Left lobe of liver (tissue), 2 donors: ENCODE results near the gene ELOA2. TPM values are rescaled to one million over a fixed set of nuclear protein-coding genes. Genes with fewer than 3 reads are reported as not detected.
"Not testable (repeated sequence)": the region's sequence is repeated elsewhere in the genome, so short reads cannot be mapped to it uniquely, and the experiment has no call there.

Source experiments
- ATAC-seq: fragments of 200-7000 bp; cut with Tn5 transposase; one replicate; pipeline ENCODE4 v1.9.1; 2020; ENCODE audit warnings: mild to moderate bottlenecking, moderate library complexity
- DNase-seq: peaks from one replicate; pipeline ENCODE4 v3.0.0-alpha.2; 2020; ENCODE audit warnings: low spot score
- total RNA-seq: library from RNA; stranded (reverse); gene quantifications from one replicate; pipeline ENCODE4 v1.2.1, GENCODE V29; 2021
- donor health status: DM: no; HTN: no; CAD: no; lungs with moderate emphysema.
- donor health status: DM: no; HTN: yes; CAD: no.

The ELOA2 gene, protein sequence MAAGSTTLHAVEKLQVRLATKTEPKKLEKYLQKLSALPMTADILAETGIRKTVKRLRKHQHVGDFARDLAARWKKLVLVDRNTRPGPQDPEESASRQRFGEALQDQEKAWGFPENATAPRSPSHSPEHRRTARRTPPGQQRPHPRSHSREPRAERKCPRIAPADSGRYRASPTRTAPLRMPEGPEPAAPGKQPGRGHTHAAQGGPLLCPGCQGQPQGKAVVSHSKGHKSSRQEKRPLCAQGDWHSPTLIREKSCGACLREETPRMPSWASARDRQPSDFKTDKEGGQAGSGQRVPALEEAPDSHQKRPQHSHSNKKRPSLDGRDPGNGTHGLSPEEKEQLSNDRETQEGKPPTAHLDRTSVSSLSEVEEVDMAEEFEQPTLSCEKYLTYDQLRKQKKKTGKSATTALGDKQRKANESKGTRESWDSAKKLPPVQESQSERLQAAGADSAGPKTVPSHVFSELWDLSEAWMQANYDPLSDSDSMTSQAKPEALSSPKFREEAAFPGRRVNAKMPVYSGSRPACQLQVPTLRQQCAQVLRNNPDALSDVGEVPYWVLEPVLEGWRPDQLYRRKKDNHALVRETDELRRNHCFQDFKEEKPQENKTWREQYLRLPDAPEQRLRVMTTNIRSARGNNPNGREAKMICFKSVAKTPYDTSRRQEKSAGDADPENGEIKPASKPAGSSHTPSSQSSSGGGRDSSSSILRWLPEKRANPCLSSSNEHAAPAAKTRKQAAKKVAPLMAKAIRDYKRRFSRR
- total RNA-seq: not detected

DNA sequence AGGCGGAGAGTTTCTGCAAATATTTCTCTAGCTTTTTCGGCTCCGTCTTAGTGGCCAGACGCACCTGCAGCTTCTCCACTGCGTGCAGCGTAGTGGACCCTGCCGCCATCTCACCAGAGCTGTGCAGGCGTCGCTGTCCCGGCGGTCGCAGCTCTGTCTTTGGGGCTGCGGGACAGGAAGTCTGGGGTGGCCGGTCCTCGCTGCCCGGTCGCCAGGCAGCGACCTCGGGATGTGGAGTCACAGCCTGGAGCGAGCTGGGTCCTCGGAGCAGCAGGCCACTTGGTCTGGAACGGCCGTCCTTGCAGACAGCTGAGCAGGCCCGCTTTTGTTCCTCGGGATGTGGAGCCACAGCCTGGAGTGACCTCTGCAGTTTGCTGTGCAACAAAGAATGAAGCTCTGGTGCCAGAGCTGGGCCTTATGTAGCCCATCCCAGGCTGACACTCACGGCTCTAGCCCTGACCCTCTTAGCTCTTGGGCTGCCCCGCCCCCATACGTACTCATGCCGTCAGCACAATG, at the start of gene ELOA2:
Gene ELOA2, minus strand, starts transcription at position 466 of the 516 bp plus-strand sequence. Its CDS starts 357 bp downstream, at position 109.
- DNase-seq: no peak
- ATAC-seq: no peak

DNA sequence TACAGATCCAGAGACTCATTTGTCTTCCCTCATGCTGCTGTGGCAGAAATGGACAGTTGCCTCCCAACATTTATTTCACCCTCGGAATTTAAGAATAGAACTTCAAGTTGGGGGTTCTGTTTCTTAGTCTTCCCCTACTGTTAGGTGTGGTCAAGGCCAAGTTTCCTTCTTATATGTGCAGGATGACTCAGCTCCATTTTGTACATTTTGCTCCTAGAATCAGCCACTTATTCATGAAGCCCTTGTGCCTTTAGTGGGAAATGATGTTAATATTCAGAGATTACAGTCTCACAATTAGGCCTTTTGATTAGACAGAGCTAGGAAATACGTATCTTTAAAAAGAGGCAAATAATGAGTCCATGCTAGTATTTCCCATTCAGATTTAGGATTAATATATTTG, 46.2 kb upstream of the ELOA2 start:
- ATAC-seq (no peak), DNase-seq (no peak)

DNA sequence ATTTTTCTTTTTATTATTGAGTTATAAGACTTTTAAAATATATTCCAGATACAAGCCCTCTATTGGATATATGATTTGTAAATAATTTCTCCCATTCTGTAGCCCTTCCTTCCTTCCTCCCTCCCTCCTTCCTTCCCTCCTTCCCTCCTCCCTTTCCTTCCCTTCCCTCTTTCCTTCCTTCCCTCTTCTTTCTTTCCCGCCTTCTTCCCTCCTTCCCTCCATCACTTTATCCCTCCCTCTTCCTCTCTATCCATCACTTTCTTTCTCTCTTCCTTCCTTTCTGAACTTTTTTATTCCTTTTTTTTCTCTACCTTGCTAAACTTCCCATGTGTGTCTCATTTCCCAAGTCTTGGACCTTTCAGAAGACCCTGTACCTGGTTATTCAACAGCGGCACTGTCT, 45.5 kb upstream of the ELOA2 start:
- no peak for ATAC-seq
- no peak for DNase-seq

DNA sequence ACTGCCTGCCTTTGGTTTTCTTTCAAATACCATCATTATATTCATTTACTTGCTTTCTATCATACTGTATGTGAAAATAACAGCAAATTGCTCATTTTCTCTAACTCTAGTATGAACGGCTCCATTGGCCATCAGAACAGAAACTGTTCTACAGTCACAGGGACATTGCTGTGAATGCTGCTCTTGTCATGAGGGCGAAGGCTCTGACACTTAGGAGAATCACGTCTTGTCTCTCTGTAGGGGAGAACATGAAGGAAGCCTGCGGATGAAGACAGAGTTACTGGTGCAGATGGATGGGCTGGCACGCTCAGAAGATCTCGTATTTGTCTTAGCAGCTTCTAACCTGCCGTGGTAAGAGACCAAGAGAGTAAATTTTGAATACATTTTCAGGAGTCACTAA, 41.7 kb upstream of the ELOA2 start:
- ATAC-seq (no peak), DNase-seq (no peak)

DNA sequence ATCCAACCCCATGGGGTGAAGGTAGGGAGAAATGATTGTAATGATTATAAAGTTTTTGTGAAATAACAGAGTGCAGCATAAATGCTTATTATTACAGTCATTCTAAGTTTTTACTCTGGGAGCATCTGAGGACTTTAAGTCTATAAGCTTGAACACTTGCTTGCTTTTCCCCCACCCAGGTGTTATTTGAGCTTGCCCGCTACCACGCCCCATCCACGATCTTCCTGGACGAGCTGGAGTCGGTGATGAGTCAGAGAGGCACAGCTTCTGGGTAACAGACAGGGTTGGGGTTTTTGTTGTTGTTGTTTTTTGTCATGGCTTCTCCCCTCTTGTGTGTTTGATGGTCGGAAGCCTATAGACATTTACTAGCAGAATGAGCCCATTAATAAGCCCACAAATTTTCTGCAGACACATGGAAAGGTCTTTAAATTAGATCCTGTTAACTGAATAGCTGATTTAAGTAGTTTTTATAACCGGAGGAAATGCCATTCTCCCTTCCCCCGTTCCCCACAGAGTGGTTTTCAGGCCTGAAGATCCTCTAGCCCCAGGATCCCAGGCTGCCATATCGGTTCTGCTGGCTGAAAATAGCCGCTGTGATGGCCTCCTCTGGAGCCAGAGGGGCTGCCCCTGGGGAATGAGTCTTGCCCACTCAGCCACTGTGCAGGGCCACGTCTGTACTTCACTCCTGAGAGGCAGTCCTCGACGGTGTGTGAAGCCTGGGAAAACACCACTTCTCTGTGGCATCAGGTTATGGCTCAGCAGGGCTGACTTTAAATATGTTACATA, 39.9 kb upstream of the ELOA2 start:
- ATAC-seq: no peak
- no peak for DNase-seq

DNA sequence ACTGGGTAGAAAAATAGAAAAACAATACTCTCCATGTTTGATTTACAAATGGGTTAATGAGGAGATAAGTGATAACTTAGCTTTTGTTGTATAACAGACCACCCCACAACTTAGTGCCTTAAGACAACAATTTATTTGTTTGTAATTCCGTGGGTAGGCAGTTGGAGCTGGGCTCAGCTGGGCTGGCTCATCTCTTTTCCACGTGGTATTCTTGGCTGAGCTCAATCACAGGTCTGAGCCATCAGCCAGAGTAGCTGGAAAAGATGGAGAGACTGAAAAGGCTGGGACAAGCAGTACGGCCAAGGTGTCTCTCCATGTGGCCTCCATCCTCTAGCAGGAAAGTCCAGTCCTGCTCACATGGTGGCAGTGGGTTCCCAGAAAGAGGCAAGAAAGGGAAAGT, 32.2 kb upstream of the ELOA2 start:
- DNase-seq (no peak), ATAC-seq (no peak)

DNA sequence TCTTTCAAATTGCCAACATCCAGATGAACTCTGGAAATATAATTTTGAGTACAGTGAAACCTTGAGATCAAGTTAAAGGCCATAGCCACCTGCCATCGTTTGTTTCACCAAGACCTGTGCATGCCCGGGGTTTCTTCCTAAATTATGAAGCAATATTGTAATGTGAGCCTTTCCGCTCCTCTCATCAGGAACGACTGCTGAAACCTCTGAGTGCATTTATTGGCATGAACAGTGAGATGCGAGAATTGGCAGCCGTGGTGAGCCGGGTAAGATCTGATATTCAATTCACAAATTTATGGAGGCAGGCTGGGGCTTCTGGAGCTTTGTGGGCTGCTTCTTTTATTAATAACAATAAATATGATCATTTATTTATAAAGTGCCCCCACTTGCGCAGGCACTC, 27.7 kb upstream of the ELOA2 start:
- no peak for ATAC-seq
- no peak for DNase-seq

DNA sequence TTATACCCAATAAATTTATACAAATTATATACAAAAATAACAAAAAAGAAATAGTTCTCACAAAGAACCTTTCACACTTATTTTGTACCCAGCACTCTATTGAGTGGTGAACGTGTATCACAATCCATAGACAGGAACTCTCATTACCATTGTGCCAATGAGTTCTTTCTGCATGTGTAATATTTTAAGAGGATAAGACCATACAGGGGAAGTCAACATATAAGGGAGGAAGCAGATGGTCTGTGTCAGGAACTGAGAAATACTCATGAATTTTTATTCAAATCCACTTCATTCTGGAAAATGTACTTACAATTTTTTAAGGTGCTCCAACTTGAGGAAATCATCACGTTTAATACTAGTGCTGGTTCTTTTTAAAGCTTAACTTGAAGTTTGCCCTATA, 27.1 kb upstream of the ELOA2 start:
- ATAC-seq (no peak), DNase-seq (no peak)

DNA sequence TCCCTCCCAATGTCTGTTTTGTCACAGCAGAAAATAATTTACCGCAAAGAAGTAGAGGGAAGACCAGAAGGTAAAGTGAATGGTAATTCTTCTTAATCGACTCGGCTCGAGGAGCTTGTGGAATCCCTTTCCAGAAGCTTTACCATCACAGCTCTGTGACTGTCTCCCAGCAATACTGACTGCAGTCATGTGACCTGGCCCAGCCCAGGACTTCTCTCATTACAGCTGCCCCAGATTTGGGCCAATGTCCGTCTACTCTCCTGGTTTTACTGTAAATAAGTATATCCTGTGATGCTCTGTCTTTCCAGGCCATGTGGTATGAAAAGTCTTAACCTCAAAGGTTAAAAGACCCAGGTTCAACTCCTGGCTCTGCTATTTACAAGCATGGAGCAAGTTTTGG, 18.9 kb upstream of the ELOA2 start:
- no peak for ATAC-seq
- no peak for DNase-seq

DNA sequence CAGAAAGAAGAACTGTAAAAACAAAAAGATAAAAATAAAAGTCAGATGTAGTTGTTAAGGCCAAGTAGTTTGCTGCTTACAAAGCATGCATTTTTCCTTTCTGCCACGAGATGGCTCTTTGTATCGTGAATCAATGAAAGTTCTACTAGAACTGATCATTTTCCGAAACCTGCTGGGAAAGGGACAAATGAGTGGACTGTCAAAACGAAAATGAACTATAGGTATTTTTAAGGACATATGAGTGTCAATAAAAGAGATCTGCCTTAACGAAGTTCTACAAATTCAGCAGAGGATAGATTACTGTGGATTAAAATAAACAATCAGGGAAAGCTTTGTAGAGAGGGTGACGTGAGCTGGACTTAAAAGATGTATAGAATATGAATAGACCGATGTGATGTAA, 15.0 kb upstream of the ELOA2 start:
- peak; percentile 79 for ATAC-seq
- no peak for DNase-seq

DNA sequence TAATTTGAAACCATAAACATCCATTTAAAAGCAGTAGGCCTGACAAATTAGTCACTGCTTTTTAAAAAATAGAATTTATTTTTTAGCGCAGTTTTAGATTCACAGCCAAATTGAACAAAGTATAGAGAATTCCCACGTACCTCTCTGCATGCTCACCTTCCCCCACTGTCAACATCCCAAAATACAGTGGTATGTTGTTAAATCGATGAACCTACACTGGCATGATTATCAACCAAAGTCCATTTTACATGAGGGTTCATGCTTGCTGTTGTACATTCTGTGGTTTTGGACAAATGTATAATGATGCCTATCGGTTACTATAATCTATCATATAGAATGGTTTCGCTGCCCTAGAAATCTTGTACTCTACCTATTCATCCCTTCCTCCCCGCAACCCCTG, 5.6 kb upstream of the ELOA2 start:
- peak; percentile 68 for ATAC-seq

DNA sequence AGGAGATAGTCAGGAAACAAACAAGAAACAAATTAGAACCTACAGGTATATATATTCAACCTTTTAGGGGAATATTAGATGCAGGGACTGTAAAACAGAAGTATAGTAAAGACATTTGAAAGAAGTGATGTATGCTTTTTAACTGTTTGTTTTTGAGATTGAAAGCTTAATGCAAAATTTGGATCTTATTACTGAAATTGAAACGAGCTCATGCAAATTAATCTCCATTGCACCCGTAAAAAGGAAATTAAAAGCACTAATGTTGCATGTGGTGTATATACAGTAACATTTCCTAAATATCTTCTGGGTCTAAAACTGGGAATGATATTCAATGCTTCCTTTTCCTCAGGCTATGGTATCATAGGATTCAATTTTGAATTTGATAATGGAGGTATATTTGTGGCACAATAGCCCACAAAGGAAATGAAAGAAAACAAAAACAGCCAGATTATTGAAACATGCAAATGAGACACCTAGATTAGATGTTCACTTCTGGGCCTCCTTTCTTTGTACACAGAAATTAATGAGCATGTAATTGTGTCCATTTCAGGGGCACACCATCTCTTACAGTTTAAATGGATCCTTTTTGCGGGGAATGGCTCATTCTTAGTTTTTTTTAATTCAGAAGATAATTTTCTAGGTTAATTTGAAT, 1.6 kb upstream of the ELOA2 start:
- no peak for DNase-seq
- ATAC-seq: no peak

More for the DNA sequence above, 5.6 kb upstream of the ELOA2 start:
- no peak for DNase-seq

DNA sequence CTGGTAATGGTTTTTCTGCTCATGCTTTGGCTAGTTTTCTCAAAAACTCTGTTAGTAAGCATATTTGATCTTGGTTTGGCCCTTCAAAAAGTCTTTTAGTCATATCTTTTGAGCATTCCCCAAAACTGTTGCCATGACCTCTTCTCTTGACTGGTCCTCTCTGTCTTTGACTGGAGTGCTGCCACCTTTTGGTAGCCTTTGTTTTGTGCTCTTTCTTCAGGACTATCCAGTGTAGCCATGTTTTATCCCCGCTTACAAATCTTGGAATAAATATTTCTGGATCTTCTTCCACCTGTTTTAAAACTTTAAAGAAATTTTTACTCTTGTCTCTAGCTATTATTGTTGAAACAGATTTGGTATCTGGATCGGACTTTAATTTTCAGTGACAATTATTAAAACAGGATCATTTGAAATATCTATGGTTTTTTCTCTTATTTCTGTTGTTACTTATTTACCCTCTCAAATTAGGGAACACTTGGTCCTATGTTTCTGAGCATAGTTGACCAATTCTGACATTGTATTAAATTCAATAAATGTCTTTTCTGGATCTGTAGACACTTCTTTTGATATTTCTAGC, 965 bp upstream of the ELOA2 start:
- ATAC-seq (peak; percentile 88), DNase-seq (no peak)

DNA sequence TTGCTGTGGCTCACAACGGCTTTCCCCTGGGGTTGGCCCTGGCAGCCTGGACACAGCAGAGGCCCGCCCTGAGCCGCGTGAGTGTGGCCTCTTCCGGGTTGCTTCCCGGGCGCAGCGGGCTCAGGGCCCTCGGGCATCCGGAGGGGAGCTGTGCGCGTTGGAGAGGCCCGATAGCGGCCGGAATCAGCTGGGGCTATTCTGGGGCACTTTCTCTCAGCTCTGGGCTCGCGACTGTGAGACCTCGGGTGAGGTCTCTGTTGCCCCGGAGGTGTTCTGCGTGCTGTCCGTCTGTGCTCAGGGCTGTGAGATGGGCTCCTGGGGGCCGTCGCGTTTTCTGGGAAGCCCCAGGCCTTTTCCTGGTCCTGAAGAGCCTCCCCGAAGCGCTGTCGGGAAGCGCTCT, 830 bp downstream of the ELOA2 start:
- DNase-seq, ATAC-seq: not testable (repeated sequence)

DNA sequence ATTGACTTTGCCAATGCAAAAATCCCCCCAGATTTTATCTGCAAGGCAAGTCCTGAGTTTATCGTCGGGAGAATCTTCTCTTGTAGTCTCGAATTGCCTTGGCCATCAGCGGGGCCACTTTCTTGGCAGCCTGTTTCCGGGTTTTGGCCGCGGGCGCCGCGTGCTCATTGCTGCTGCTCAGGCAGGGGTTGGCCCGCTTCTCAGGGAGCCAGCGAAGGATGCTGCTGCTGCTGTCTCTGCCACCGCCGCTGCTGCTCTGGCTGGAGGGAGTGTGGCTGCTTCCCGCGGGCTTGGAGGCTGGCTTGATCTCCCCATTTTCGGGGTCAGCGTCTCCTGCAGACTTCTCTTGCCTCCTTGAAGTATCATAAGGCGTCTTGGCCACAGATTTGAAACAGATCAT, 2.5 kb downstream of the ELOA2 start:
- DNase-seq (no peak), ATAC-seq (no peak)

DNA sequence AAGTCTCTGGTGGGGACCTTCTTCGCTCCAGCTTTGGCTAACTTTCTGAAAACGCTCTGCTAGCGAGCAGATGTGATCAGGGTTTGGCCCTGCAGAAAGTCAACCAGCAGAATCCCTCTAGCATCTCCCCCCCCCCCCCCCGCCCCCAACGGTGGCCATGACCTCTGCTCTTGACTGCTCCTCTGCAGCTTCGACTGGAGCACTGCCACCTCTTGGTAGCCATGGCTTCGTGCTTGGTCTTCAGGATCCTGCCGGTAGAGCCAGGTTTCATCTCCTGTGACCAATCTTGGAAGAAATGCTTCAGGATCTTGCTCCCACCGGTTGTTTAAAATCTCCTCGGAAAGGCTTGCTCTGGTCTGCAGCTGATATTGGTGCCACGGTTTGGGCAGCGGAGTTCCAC, 4.5 kb downstream of the ELOA2 start:
- not testable (repeated sequence) for ATAC-seq, DNase-seq

DNA sequence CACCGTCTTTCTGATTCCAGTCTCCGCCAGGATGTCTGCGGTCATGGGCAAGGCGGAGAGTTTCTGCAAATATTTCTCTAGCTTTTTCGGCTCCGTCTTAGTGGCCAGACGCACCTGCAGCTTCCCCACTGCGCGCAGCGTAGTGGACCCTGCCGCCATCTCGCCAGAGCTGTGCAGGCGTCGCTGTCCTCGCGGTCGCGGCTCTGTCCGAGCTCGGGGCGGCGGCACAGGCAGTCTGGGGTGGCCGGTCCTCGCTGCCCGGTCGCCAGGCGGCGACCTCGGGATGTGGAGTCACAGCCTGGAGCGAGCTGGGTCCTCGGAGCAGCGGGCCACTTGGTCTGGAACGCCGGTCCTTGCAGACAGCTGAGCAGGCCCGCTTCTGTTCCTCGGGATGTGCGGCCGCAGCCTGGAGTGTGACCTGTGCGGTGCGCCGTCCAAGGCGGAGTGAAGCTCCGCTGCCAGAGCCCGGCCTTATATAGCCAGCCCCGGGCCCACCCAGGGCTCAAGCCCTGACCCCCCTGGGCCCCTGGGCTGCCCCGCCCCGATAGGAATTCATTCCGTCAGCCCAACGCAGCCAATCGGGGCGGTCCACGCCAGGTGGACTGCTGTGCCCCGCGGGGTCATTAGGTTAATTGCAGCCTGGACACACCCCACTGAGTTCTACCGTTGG, 5.6 kb downstream of the ELOA2 start:
- DNase-seq: not testable (repeated sequence)
- ATAC-seq: peak; percentile 17

DNA sequence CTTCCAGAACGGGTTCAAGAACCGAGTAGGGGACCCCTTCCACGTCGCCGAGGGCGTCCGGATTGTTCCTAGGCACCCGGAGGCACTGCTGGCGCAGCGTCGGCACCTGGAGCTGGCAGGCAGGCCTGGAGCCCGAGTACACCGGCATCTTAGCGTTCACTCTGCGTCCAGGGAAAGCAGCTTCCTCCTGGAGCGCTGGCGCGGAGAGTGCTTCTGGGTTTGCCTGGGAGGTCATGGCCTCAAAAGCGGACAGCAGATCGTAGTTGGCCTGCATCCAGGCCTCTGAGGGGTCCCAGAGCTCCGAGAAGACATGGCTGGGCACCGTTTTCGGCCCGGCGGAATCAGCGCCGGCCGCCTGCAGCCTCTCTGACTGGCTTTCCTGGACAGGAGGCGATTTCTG, 6.7 kb downstream of the ELOA2 start:
- DNase-seq, ATAC-seq: not testable (repeated sequence)

DNA sequence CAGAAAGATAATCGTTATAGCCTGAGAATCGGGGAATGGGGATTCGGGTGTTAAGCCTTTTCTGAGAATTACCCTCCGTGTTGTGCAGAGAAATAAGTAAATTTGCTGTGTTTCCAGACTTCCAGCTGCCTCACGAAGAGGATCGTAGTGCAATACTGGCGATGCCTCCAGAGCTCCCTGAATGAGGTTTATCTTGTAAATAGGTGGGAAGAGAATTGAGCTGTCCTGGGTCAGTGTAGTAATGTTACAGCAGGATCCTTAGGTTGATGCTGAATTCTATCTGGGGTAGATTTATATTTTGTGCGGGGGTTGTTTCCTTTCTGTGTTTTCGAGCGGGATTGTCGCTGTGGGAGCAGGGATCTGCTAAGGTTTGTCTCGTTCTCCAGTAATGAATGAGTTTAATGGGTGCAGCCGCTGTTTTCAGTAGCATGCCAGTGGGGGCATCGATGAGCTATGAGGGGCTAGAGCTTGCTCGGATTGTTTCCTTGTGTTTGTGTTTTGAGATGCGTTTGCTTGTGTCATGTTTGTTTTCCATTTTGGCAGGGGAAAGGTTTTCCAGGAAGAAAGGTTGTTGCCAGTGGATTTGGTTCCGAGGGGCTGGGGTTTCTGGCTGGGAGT, 9.8 kb downstream of the ELOA2 start:
- not testable (repeated sequence) for ATAC-seq, DNase-seq
